Measurements from ENCODE around the gene FKBP9. TPM values are rescaled to one million over a fixed set of nuclear protein-coding genes. Genes with fewer than 3 reads are reported as not detected.
A peak's percentile ranks its signal among the peaks of the same experiment; 100 is the strongest.
"Not testable (repeated sequence)": the region's sequence is repeated elsewhere in the genome, so short reads cannot be mapped to it uniquely, and the experiment has no call there.

FKBP9 gene
- total RNA-seq, 1 experiment from 2014 or later, result 155 TPM

DNA sequence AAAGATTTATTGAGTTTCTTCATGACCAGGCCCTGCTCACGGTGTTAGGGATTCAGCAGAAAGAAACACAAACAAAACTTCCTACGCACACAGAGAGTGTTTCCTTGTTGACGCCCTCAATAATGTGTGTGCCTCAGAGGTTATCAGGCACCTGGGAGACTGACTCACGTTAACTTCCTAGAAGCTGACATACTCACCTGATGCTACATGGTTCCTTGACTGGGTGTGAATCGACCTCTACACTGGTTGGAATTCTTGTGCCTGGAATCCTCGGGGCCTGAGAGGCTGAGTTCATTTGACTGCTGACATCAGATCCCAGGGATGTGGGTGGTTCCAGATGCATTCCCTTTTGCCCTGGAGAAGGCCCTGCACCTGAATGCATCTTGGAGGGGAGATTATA is 35.5 kb downstream of the FKBP9 start:
- CTCF ChIA-PET, result interaction anchor here (0.6 kb wide), 2 partner anchors 115 to 1348 kb away, joined by 9 to 10 read pairs; no protein-coding TSS in a partner anchor
- H4K20me1 ChIP-seq (ENCODE audit: insufficient read depth); H3K79me2 ChIP-seq (ENCODE audit: low read depth); BruUV-seq (replicated peaks); H3K27me3 ChIP-seq (ENCODE audit: insufficient read depth, low read depth); H3K9me3 ChIP-seq (ENCODE audit: insufficient read depth, low read depth); H3K4me3 ChIP-seq; H3K36me3 ChIP-seq (ENCODE audit: low read depth); H3K9me2 ChIP-seq (ENCODE audit: insufficient read depth); POLR2A ChIA-PET (ENCODE audit: unreplicated experiment); intact Hi-C loops (cut with micrococcal nuclease; ENCODE audit: unreplicated experiment); H2AFZ ChIP-seq: not testable (repeated sequence)
- Histone ChIP-seq H3K4me2 (peak overlapping the region; percentile 45), H3F3A (ENCODE audit: insufficient read depth, low read depth) (peaks cover 12% of the 10 kb centered on the region; the same call in 1 of the 2 replicates), H3K27ac (peak overlapping the region; percentile 77), H3K4me1 (replicated peaks; ENCODE audit: insufficient read depth) (peaks cover 15% of the 10 kb centered on the region)
- DNase-seq, result peak; percentile 78 to 89

GRCh38 chr7:32997956-32998355 is 40.7 kb downstream of the FKBP9 start:
- H4K20me1 ChIP-seq (ENCODE audit: insufficient read depth); H3K36me3 ChIP-seq (ENCODE audit: low read depth); DNase-seq; CTCF ChIA-PET; BruUV-seq (replicated peaks); H2AFZ ChIP-seq; H3K4me1 ChIP-seq (replicated peaks; ENCODE audit: insufficient read depth); POLR2A ChIA-PET (ENCODE audit: unreplicated experiment); H3F3A ChIP-seq (ENCODE audit: insufficient read depth, low read depth); H3K79me2 ChIP-seq (ENCODE audit: low read depth); intact Hi-C loops (cut with micrococcal nuclease; ENCODE audit: unreplicated experiment); H3K9me3 ChIP-seq (ENCODE audit: insufficient read depth, low read depth); H3K4me2 ChIP-seq; H3K27ac ChIP-seq; H3K9me2 ChIP-seq (ENCODE audit: insufficient read depth); H3K4me3 ChIP-seq; H3K27me3 ChIP-seq (ENCODE audit: insufficient read depth, low read depth): not testable (repeated sequence)

- H3K36me3 ChIP-seq (ENCODE audit: low read depth); H3K9me2 ChIP-seq (ENCODE audit: insufficient read depth); intact Hi-C loops (cut with micrococcal nuclease; ENCODE audit: unreplicated experiment); H2AFZ ChIP-seq; H3F3A ChIP-seq (ENCODE audit: insufficient read depth, low read depth); H3K27me3 ChIP-seq (ENCODE audit: insufficient read depth, low read depth); H3K79me2 ChIP-seq (ENCODE audit: low read depth); H3K9me3 ChIP-seq (ENCODE audit: insufficient read depth, low read depth); DNase-seq; H4K20me1 ChIP-seq (ENCODE audit: insufficient read depth); CTCF ChIA-PET; BruUV-seq (replicated peaks); POLR2A ChIA-PET (ENCODE audit: unreplicated experiment); H3K4me1 ChIP-seq (replicated peaks; ENCODE audit: insufficient read depth); H3K4me2 ChIP-seq; H3K27ac ChIP-seq; H3K4me3 ChIP-seq: not testable (repeated sequence)
Observed at GRCh38 chr7:32998361-32999171, 41.3 kb downstream of the FKBP9 start.

DNA sequence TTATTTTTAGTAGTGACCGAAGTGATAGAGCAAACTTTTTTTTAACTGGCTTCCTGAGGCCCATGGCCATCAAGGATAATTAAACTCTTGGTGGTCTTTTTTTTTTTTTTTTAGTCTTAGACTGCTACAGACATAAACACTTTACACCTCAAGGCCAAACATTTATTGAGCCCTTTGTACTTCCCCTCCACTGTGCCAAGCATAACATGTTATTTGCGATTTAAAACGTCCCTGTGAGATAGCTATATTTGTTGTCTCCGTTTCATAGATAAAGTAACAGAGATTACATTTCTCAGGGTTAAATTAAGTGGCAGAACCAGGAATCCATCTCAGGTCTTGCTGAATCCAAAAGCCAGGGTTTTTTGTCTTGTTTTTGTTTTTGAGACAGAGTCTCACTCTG is 42.1 kb downstream of the FKBP9 start:
- H3K27ac ChIP-seq; H4K20me1 ChIP-seq (ENCODE audit: insufficient read depth); CTCF ChIA-PET; intact Hi-C loops (cut with micrococcal nuclease; ENCODE audit: unreplicated experiment); H3K9me2 ChIP-seq (ENCODE audit: insufficient read depth); H3K4me1 ChIP-seq (replicated peaks; ENCODE audit: insufficient read depth); H3K79me2 ChIP-seq (ENCODE audit: low read depth); H3K4me3 ChIP-seq; H3F3A ChIP-seq (ENCODE audit: insufficient read depth, low read depth); H3K27me3 ChIP-seq (ENCODE audit: insufficient read depth, low read depth); H3K9me3 ChIP-seq (ENCODE audit: insufficient read depth, low read depth); POLR2A ChIA-PET (ENCODE audit: unreplicated experiment); H3K4me2 ChIP-seq; H2AFZ ChIP-seq; BruUV-seq (replicated peaks); H3K36me3 ChIP-seq (ENCODE audit: low read depth); DNase-seq: not testable (repeated sequence)

DNA sequence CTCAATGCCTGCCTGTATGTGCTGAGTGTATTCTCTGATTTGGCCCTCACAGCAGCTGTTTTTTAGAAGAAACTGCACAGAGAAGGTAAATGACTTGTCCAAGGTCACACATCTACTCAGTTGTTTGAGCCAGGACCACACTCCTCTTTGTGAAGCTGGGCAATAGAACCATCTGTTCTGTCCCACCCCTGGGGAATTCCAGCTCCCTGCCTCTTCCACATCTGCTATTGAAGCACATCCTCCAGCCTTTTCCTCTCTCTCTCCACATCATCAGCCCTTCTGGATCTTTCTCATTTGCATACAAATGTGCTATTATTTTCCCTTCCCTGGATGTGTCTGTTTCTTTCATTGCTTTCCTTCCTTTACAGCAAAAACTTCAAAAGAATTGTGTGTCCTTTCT is 45.9 kb downstream of the FKBP9 start:
- H3K27me3 ChIP-seq (ENCODE audit: insufficient read depth, low read depth); intact Hi-C loops (cut with micrococcal nuclease; ENCODE audit: unreplicated experiment); DNase-seq; H3K79me2 ChIP-seq (ENCODE audit: low read depth); H4K20me1 ChIP-seq (ENCODE audit: insufficient read depth); CTCF ChIA-PET; H3K27ac ChIP-seq; H3K4me2 ChIP-seq; BruUV-seq (replicated peaks); H2AFZ ChIP-seq; POLR2A ChIA-PET (ENCODE audit: unreplicated experiment); H3K9me3 ChIP-seq (ENCODE audit: insufficient read depth, low read depth); H3K36me3 ChIP-seq (ENCODE audit: low read depth); H3F3A ChIP-seq (ENCODE audit: insufficient read depth, low read depth); H3K9me2 ChIP-seq (ENCODE audit: insufficient read depth); H3K4me1 ChIP-seq (replicated peaks; ENCODE audit: insufficient read depth); H3K4me3 ChIP-seq: not testable (repeated sequence)

GRCh38 chr7:33004104-33004616 is 46.9 kb downstream of the FKBP9 start:
- DNase-seq; H3K36me3 ChIP-seq (ENCODE audit: low read depth); H3K79me2 ChIP-seq (ENCODE audit: low read depth); H3K27me3 ChIP-seq (ENCODE audit: insufficient read depth, low read depth); H3K4me2 ChIP-seq; CTCF ChIA-PET; H3K9me2 ChIP-seq (ENCODE audit: insufficient read depth); H3F3A ChIP-seq (ENCODE audit: insufficient read depth, low read depth); H2AFZ ChIP-seq; POLR2A ChIA-PET (ENCODE audit: unreplicated experiment); intact Hi-C loops (cut with micrococcal nuclease; ENCODE audit: unreplicated experiment); H3K9me3 ChIP-seq (ENCODE audit: insufficient read depth, low read depth); H3K4me1 ChIP-seq (replicated peaks; ENCODE audit: insufficient read depth); H3K27ac ChIP-seq; H3K4me3 ChIP-seq; BruUV-seq (replicated peaks); H4K20me1 ChIP-seq (ENCODE audit: insufficient read depth): not testable (repeated sequence)

DNA sequence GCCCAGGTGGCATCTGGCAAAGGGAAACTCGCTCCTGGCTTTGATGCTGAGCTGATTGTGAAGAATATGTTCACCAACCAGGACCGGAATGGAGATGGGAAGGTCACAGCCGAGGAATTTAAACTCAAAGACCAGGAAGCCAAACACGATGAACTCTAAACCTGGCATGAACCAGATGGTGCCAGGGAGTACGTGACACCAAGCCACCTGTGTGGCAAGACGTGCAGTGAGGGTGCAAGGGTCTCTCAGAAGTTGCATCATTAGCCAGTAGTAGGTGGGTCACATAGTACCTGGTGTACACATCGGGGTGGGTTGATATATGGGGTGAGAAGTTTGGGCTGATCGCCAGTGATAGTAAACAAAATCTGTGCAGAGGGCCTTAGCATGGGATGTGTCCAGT is 48.0 kb downstream of the FKBP9 start:
- intact Hi-C loops (cut with micrococcal nuclease; ENCODE audit: unreplicated experiment); POLR2A ChIA-PET (ENCODE audit: unreplicated experiment); H3K9me2 ChIP-seq (ENCODE audit: insufficient read depth); H3K36me3 ChIP-seq (ENCODE audit: low read depth); BruUV-seq (replicated peaks); CTCF ChIA-PET; H3K27ac ChIP-seq; H3K4me2 ChIP-seq; H3K9me3 ChIP-seq (ENCODE audit: insufficient read depth, low read depth); H3K27me3 ChIP-seq (ENCODE audit: insufficient read depth, low read depth); H3F3A ChIP-seq (ENCODE audit: insufficient read depth, low read depth); H3K4me3 ChIP-seq; DNase-seq; H4K20me1 ChIP-seq (ENCODE audit: insufficient read depth); H2AFZ ChIP-seq; H3K4me1 ChIP-seq (replicated peaks; ENCODE audit: insufficient read depth); H3K79me2 ChIP-seq (ENCODE audit: low read depth): not testable (repeated sequence)

All from PC-9 (cell line).